IPS-18a (cell line): ENCODE results near the gene FEM1C.

ENCODE experiments used
- H3K27ac ChIP-seq: one replicate; pipeline ENCODE4 v1.5.1; 2013; ENCODE audit warnings: low read length
- H3K27me3 ChIP-seq: one replicate; pipeline ENCODE4 v1.6.1; 2013; ENCODE audit warnings: mild to moderate bottlenecking, low read length; ENCODE audit not compliant: control insufficient read depth, insufficient read depth
- H3K36me3 ChIP-seq: one replicate; pipeline ENCODE4 v1.6.1; 2013; ENCODE audit warnings: low read depth, low read length; ENCODE audit not compliant: control insufficient read depth
- H3K4me1 ChIP-seq: one replicate; pipeline ENCODE4 v1.6.1; 2013; ENCODE audit warnings: low read depth, low read length; ENCODE audit not compliant: control insufficient read depth
- H3K4me3 ChIP-seq: one replicate; pipeline ENCODE4 v1.5.1; 2013; ENCODE audit warnings: low read length
- H3K9ac ChIP-seq: one replicate; pipeline ENCODE4 v1.6.1; 2013; ENCODE audit warnings: mild to moderate bottlenecking, low read length, moderate library complexity
- H3K9me3 ChIP-seq: one replicate; pipeline ENCODE4 v1.6.1; 2013; ENCODE audit warnings: low read depth, low read length; ENCODE audit not compliant: control insufficient read depth

The FEM1C gene

DNA sequence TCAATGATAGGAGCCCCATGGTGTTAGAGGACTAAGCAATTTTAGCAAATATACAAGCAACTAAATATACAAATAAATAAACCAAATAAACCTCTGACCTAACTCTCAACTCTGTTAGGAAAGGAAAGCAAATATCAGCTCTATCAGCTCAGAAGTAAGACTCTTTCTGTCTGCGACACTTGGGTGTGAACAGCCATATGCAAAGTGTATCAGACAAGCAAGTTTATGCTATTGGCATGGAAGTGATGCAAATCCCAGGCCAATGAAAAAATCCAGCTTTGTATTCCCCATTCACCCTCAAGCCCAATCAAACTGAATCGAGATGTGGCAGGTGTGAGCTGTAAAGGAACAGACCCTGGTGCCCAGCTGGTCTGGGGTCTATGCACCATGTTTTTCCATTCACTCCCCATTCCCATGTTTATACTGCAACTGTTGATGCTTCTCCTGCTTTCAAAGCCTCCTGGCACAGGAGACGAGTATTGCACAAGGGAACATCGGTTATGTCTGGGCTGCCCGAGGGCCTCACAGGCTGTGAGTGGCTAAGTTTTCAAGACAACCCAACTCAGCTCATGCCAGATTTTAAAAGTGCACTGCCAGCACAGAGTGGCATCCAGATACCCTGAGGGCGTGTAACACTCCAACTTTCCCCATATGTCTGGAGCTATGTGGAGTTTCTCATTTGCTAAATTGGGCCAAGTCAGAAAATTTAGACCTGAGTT is 73.1 kb downstream of the FEM1C start:
- Histone ChIP-seq H3K27me3 (no peaks in the 10 kb centered on the region), H3K9ac (no peak overlapping the region), H3K36me3 (no peaks in the 10 kb centered on the region), H3K4me3 (no peak overlapping the region), H3K9me3 (no peaks in the 10 kb centered on the region), H3K27ac (no peak overlapping the region), H3K4me1 (peaks cover 9% of the 10 kb centered on the region)

DNA sequence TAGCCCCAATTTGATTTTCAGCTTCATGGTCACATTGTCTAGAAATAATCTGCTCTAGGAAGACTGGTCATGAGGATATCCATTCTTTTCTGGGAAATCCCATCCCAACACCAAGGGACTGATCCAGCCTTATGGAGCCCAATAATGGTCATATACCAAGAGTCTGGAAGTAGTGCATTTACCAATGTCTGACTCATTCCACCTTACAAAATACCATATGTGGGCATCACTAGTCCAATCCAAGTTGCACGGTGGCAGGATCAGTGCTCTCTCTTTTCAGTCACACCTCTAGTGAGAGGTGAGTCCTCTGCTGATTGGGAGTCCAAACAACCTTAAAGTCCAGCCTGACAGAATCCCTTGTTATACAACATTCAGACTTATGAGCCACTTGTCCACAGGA is 73.7 kb downstream of the FEM1C start:
- Histone ChIP-seq H3K9me3 (no peaks in the 10 kb centered on the region), H3K36me3 (no peaks in the 10 kb centered on the region), H3K4me3 (no peak overlapping the region), H3K27ac (no peak overlapping the region), H3K4me1 (peaks cover 9% of the 10 kb centered on the region), H3K27me3 (no peaks in the 10 kb centered on the region), H3K9ac (no peak overlapping the region)
